GM12891 (cell line): ENCODE data around the gene CENPC.

Experiments used
- DNase-seq: peaks from one replicate; pipeline ENCODE4 v3.0.0; 2011; ENCODE audit warnings: low spot score; ENCODE audit not compliant: insufficient read length
- FAIRE-seq: peaks from 2 replicates; lab custom pipeline; 2011; peaks lifted over from hg19 to GRCh38; lab: Jason Lieb, UNC
- PAX5 ChIP-seq: IDR thresholded peaks from 2 replicates; pipeline ENCODE4 v1.6.1; 2011; ENCODE audit warnings: low read length, moderate library complexity, mild to moderate bottlenecking; ENCODE audit not compliant: insufficient read depth, severe bottlenecking
- POLR2A ChIP-seq: IDR thresholded peaks from 2 replicates; pipeline ENCODE4 v1.6.1; 2011; ENCODE audit warnings: low read depth, low read length, control low read depth
- POLR2AphosphoS5 ChIP-seq: IDR thresholded peaks from 2 replicates; pipeline ENCODE4 v1.6.1; 2011; ENCODE audit warnings: low read depth, low read length, control low read depth
- POU2F2 ChIP-seq: IDR thresholded peaks from 2 replicates; pipeline ENCODE4 v1.6.1; 2011; ENCODE audit warnings: low read depth, mild to moderate bottlenecking, control low read depth, low read length, moderate library complexity
- SPI1 ChIP-seq: IDR thresholded peaks from 2 replicates; pipeline ENCODE4 v1.6.1; 2011; ENCODE audit warnings: low read depth, low read length, control low read depth
- TAF1 ChIP-seq: IDR thresholded peaks from 2 replicates; pipeline ENCODE4 v1.6.1; 2011; ENCODE audit warnings: low read depth, low read length, control low read depth

CENPC gene

GRCh38 chr4:67483868-67484602 lies 61.3 kb downstream of the CENPC start:
- no peak for FAIRE-seq

DNA sequence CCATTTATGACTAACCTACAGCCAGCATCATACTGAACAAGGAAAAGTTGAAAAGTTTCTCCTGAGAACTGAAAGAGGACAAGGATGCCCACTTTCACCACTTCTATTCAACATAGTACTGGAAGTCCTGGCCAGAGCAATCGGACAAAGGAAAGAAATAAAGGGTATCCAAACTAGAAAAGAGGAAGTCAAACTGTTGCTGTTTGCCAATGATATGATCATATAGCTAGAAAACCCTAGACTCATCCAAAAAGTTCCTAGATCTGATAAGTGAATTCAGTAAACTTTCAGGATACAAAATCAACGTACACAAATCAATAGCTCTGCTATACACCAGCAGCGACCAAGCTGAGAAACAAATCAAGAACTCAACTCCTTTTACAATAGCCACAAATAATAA lies 64.5 kb downstream of the CENPC start:
- no peak for FAIRE-seq
- TF ChIP-seq SPI1 (peak; percentile 10; the same call in 1 of the 2 replicates), POLR2A (no peak)
- no peak for DNase-seq

More at GRCh38 chr4:67483868-67484602, 61.3 kb downstream of the CENPC start:
- no peak for DNase-seq
- no peak for TF ChIP-seq POU2F2
- TF ChIP-seq TAF1, result no peak
- no peak for TF ChIP-seq SPI1
- TF ChIP-seq POLR2A, result no peak
- TF ChIP-seq PAX5, result no peak
- TF ChIP-seq POLR2AphosphoS5, result no peak

- no peak for DNase-seq
- no peak for TF ChIP-seq POU2F2
- no peak for FAIRE-seq
Observed at GRCh38 chr4:67475155-67475554, 70.1 kb downstream of the CENPC start.

DNA sequence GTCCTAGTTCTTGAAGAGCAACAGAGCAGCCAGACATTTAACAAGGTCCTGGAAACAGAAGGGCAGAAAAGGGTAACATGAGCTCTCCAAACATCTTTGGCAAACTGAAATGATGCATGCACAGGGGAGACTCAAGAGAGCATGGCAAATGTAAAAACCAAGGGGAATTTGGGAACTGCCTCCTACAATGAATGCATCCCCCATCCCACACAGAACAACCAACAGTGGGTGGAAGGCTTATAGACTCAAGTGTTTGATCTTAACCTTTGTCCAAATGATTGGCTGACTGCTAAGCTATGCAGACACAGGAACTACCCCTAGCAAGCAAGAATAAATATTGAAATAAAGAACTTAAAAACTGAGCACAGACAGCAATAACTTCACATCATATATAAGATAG lies 74.4 kb downstream of the CENPC start:
- FAIRE-seq (no peak), DNase-seq (no peak)
- TF ChIP-seq TAF1 (no peak), POU2F2 (no peak), PAX5 (no peak), POLR2A (no peak), SPI1 (no peak), POLR2AphosphoS5 (no peak)

- TF ChIP-seq POU2F2 (no peak), POLR2AphosphoS5 (no peak), POLR2A (no peak), SPI1 (no peak), PAX5 (no peak), TAF1 (no peak)
- DNase-seq (no peak), FAIRE-seq (no peak)
Observed at GRCh38 chr4:67468830-67469229, 76.5 kb downstream of the CENPC start.

GRCh38 chr4:67466751-67467150 lies 78.6 kb downstream of the CENPC start:
- no peak for FAIRE-seq
- no peak for DNase-seq
- no peak for TF ChIP-seq TAF1
- no peak for TF ChIP-seq POU2F2
- no peak for TF ChIP-seq POLR2A
- TF ChIP-seq POLR2AphosphoS5, result no peak
- TF ChIP-seq SPI1, result no peak
- no peak for TF ChIP-seq PAX5

- no peak for TF ChIP-seq SPI1
- TF ChIP-seq TAF1, result no peak
- TF ChIP-seq POU2F2, result no peak
- no peak for TF ChIP-seq PAX5
- no peak for TF ChIP-seq POLR2AphosphoS5
- TF ChIP-seq POLR2A, result no peak
- FAIRE-seq (no peak), DNase-seq (no peak)
Observed at GRCh38 chr4:67465763-67466052, 79.6 kb downstream of the CENPC start.

- TF ChIP-seq TAF1 (no peak), POLR2A (peak; percentile 6; the same call in 1 of the 2 replicates), POLR2AphosphoS5 (0 out of 2 replicates have a peak, but pooled peaks have one; percentile 48), PAX5 (no peak)
- DNase-seq (no peak), FAIRE-seq (no peak)
Observed at GRCh38 chr4:67465032-67465762, 80.1 kb downstream of the CENPC start.

DNA sequence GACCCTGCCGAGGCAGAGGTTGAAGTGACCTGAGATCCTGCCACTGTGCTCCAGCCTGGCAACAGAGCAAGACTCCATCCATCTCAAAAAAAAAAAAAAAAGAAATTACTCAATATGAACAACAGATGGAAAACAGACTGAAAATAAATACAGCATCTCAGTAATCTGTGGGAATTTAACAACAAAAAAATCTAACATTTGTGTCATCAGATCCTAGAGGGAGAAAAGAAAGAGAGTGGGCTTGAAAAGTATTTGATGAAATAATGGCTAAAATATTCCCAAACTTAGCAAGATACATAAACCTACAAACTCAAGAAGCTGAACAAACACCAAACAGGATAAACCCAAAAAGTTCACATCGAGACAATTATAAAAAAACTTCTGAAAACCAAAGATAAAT lies 84.7 kb downstream of the CENPC start:
- FAIRE-seq (no peak), DNase-seq (no peak)
- TF ChIP-seq PAX5 (no peak), SPI1 (no peak), TAF1 (no peak), POU2F2 (no peak), POLR2AphosphoS5 (no peak), POLR2A (no peak)

- DNase-seq, result no peak
- TF ChIP-seq SPI1, result no peak
- TF ChIP-seq POLR2AphosphoS5, result no peak
- no peak for TF ChIP-seq POU2F2
- no peak for FAIRE-seq
Observed at GRCh38 chr4:67459164-67459563, 86.1 kb downstream of the CENPC start.
